ENCODE results near the gene DBN1. TPM values are rescaled to one million over a fixed set of nuclear protein-coding genes. Genes with fewer than 3 reads are reported as not detected.

DBN1 gene
- total RNA-seq, 3 donors from 2014 or later, result 16.6 to 48.5 (median 21.6) TPM

GRCh38 chr5:177466861-177467260 lies 6.6 kb downstream of the DBN1 start:
- H3K4me3 Mint-ChIP-seq, result no peak overlapping the region
- no peaks in the 10 kb centered on the region for H3K27me3 Mint-ChIP-seq (ENCODE audit: low read depth)
- peaks cover 3% of the 10 kb centered on the region for H3K9me3 Mint-ChIP-seq
- ATAC-seq, result no peak
- H3K36me3 Mint-ChIP-seq (ENCODE audit: insufficient read depth), result peaks cover 2% of the 10 kb centered on the region
- peaks cover 6% of the 10 kb centered on the region for H3K4me1 Mint-ChIP-seq (ENCODE audit: low read depth)
- no peak for DNase-seq

DNA sequence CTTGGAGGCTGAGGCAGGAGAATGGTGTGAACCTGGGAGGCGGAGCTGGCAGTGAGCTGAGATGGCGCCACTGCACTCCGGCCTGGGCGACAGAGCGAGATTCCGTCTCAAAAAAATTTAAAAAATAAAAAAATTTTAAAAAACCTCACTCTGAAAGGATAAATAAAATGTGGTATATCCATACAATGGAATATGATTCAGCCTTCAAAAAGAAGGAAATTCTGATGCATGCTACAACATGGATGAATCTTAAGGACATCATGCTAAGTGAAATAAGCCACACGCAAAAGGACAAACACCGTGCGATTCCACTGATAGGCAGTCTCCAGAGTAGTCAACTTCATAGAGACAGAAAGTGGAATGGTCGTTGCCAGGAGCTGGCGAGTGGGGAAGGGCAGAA lies 8.4 kb downstream of the DBN1 start:
- peaks cover 3% of the 10 kb centered on the region for H3K9me3 Mint-ChIP-seq
- H3K27me3 Mint-ChIP-seq (ENCODE audit: low read depth), result no peaks in the 10 kb centered on the region
- no peak for DNase-seq
- no peak overlapping the region for H3K4me3 Mint-ChIP-seq
- no peak for ATAC-seq
- H3K36me3 Mint-ChIP-seq (ENCODE audit: insufficient read depth), result peaks cover 2% of the 10 kb centered on the region
- peaks cover 9% of the 10 kb centered on the region for H3K4me1 Mint-ChIP-seq (ENCODE audit: low read depth)

DNA sequence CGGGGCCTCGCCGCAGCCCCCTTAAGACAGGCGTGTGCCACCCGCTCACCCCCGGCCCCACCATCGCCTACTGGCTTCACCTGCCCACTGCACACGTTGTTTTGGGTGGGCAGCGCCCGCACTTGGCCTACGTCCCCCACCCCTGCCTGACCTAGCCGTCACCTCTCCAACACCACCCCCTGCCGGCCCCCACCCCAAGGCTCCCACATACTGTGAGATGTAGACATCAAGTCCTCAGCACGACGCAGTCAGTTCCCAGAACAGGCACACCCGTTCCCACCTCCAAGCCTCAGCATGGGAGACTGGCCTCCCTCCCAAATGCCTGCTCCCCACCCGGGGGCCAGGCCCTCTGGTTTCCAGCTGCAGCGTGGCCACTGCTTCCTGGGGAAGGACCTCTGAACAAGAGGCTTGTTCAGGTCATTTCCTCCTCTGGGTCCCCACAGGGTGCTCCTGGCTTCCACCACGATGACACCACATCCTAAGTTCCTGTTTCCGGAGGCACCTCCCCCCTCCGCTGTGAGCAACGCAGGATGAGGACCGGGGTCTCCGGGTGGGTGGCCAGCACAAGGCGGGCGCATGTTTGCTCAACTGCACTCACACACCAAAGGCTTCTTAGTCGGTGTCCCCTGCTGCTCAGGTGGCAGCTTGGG lies 11.3 kb downstream of the DBN1 start:
- peaks cover 13% of the 10 kb centered on the region for H3K4me1 Mint-ChIP-seq (ENCODE audit: low read depth)
- DNase-seq (no peak), ATAC-seq (no peak)
- peaks cover 2% of the 10 kb centered on the region for H3K36me3 Mint-ChIP-seq (ENCODE audit: insufficient read depth)
- no peaks in the 10 kb centered on the region for H3K27me3 Mint-ChIP-seq (ENCODE audit: low read depth)
- H3K4me3 Mint-ChIP-seq, result no peak overlapping the region
- H3K9me3 Mint-ChIP-seq, result peaks cover 3% of the 10 kb centered on the region

- Mint-ChIP-seq H3K4me1 (ENCODE audit: low read depth) (peaks cover 19% of the 10 kb centered on the region), H3K9me3 (peaks cover under 1% of the 10 kb centered on the region), H3K27me3 (ENCODE audit: low read depth) (no peaks in the 10 kb centered on the region), H3K4me3 (no peak overlapping the region), H3K36me3 (ENCODE audit: insufficient read depth) (no peaks in the 10 kb centered on the region)
- ATAC-seq (no peak), DNase-seq (no peak)
Observed at GRCh38 chr5:177459819-177460628, 13.4 kb downstream of the DBN1 start.

GRCh38 chr5:177459357-177459756 lies 14.1 kb downstream of the DBN1 start:
- H3K36me3 Mint-ChIP-seq (ENCODE audit: insufficient read depth), result no peaks in the 10 kb centered on the region
- DNase-seq, result no peak
- H3K4me3 Mint-ChIP-seq, result no peak overlapping the region
- no peaks in the 10 kb centered on the region for H3K9me3 Mint-ChIP-seq
- no peaks in the 10 kb centered on the region for H3K27me3 Mint-ChIP-seq (ENCODE audit: low read depth)
- H3K4me1 Mint-ChIP-seq (ENCODE audit: low read depth), result peaks cover 19% of the 10 kb centered on the region
- ATAC-seq, result no peak

- no peaks in the 10 kb centered on the region for H3K36me3 Mint-ChIP-seq (ENCODE audit: insufficient read depth)
- peaks cover 20% of the 10 kb centered on the region for H3K4me1 Mint-ChIP-seq (ENCODE audit: low read depth)
- DNase-seq (no peak), ATAC-seq (no peak)
- H3K27me3 Mint-ChIP-seq (ENCODE audit: low read depth), result no peaks in the 10 kb centered on the region
- no peak overlapping the region for H3K4me3 Mint-ChIP-seq
- no peaks in the 10 kb centered on the region for H3K9me3 Mint-ChIP-seq
Observed at GRCh38 chr5:177458912-177459350, 14.5 kb downstream of the DBN1 start.

- ATAC-seq, result no peak
- no peak for DNase-seq
- Mint-ChIP-seq H3K4me1 (ENCODE audit: low read depth) (peaks cover 28% of the 10 kb centered on the region), H3K4me3 (no peak overlapping the region), H3K9me3 (no peaks in the 10 kb centered on the region), H3K27me3 (ENCODE audit: low read depth) (no peaks in the 10 kb centered on the region), H3K36me3 (ENCODE audit: insufficient read depth) (no peaks in the 10 kb centered on the region)
Observed at GRCh38 chr5:177457852-177458681, 15.4 kb downstream of the DBN1 start.

DNA sequence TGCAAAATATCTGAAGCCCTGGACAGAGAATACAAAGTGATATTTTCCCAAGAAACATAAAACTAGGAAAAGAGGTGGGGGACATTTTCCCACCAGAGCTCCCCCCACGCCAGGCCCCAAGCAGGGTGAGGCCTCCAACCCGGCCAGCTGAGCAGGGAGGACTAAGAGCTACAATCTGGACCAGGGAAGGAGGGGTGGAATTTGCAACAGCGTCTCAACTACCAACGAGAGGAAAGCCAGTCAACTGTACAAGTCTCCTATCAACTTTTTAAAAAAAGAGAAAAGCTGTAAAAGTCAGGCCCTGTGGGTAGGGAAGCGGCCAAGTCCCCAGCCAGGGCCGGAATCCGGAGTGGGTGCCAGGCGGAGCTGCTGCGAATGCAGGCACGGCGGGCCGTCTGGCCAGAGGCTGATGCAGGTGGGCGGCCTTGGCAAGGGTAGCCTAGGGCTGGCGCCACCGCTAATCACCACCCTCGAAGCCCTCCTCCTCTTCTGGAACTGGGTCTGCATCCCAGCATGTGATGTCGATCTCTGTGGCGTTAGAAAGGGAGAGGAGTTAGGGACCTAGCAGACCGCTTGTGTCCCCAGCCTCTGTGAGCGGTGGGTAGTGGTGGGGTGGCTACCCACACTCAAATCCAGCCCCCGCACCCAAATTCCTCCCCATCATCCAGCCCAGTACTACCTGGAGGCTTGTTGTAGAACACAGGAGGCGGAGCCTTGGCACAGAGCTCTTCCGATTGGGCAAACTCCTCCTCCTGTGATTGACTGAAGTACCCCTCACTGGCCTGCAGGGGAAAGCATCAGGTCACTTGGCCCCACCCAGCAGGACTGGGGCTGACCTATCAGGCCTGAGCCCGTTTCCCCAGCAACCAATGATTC lies 16.2 kb downstream of the DBN1 start:
- Mint-ChIP-seq H3K4me1 (ENCODE audit: low read depth) (peaks cover 26% of the 10 kb centered on the region), H3K4me3 (peak overlapping the region; percentile 38), H3K9me3 (no peaks in the 10 kb centered on the region), H3K36me3 (ENCODE audit: insufficient read depth) (no peaks in the 10 kb centered on the region), H3K27me3 (ENCODE audit: low read depth) (no peaks in the 10 kb centered on the region)
- ATAC-seq (peak; percentile 23), DNase-seq (no peak)

- no peak overlapping the region for H3K4me3 Mint-ChIP-seq
Observed at GRCh38 chr5:177456591-177456964, 16.9 kb downstream of the DBN1 start.

DNA sequence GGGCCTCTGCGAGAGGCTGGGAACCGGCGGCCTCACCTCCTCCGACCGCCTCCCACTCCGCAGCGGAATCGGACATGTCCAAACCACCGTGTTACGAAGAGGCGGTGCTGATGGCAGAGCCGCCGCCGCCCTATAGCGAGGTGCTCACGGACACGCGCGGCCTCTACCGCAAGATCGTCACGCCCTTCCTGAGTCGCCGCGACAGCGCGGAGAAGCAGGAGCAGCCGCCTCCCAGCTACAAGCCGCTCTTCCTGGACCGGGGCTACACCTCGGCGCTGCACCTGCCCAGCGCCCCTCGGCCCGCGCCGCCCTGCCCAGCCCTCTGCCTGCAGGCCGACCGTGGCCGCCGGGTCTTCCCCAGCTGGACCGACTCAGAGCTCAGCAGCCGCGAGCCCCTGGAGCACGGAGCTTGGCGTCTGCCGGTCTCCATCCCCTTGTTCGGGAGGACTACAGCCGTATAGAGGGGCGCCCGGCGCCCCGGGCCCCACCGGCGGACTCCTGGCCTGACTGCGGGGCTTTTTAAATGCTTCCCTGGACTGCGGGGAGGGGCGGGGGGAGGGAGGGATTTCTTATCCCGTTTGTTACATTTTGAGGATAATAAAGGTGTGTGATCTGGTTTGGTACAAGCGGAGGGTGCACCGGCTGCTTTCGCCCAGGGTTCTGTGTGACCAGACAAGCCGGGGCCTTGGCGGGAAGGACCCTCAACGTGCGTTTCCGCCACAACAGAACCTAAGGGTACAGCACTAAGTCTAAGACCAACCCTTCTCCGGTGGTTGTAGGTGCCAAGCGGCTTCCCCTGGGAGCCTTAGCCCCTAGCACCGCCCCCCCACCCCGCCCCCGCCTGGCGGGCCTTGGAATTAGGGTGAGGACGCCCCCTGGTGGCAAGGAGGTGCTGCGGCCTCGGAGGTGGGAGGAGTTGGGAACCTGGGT lies 17.5 kb downstream of the DBN1 start:
- no peaks in the 10 kb centered on the region for H3K9me3 Mint-ChIP-seq
- DNase-seq, result peak; percentile 96
- peaks cover 26% of the 10 kb centered on the region for H3K4me1 Mint-ChIP-seq (ENCODE audit: low read depth)
- peak; percentile 18 to 29 for ATAC-seq
- no peaks in the 10 kb centered on the region for H3K27me3 Mint-ChIP-seq (ENCODE audit: low read depth)
- H3K36me3 Mint-ChIP-seq (ENCODE audit: insufficient read depth), result no peaks in the 10 kb centered on the region
- peak overlapping the region; percentile 83 for H3K4me3 Mint-ChIP-seq

More at GRCh38 chr5:177456591-177456964, 16.9 kb downstream of the DBN1 start:
- DNase-seq (no peak), ATAC-seq (no peak)
- Mint-ChIP-seq H3K27me3 (ENCODE audit: low read depth) (no peaks in the 10 kb centered on the region), H3K9me3 (no peaks in the 10 kb centered on the region), H3K4me1 (ENCODE audit: low read depth) (peaks cover 29% of the 10 kb centered on the region), H3K36me3 (ENCODE audit: insufficient read depth) (no peaks in the 10 kb centered on the region)

GRCh38 chr5:177455036-177455660 lies 18.3 kb downstream of the DBN1 start:
- ATAC-seq, result peak; percentile 65 to 66

DNA sequence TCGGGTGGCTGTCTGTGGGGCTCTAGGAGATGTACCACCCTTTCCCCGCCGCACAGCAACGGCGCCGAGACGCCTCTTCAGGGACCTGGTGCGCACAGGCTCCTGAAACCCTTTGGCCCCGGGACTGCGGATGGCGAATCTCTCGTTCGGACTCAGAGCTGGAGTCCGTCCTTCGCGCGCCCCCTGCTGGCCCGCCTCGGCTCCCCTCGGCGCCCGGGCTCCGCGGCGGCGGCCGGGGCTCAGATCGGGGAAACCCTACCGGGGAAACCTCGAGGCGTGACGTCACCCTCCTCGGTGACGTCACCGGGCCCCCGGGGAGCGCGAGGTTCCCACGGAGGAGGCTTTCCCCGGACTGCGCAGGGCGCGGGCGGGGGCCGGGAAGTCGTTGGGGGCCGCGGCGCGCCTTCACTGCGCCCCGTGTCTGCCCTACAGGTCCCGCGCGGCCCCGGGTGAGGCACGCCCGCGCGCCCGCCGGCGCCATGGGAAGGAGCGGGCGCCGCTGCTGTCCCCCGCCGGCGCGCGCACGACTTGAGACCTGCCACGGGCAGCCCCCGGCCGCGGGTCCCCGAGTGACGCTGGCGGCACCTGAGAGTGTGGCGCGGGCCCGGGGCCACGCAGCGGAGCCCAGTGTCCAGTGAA lies 18.9 kb downstream of the DBN1 start:
- Mint-ChIP-seq H3K4me1 (ENCODE audit: low read depth) (peaks cover 26% of the 10 kb centered on the region), H3K36me3 (ENCODE audit: insufficient read depth) (no peaks in the 10 kb centered on the region), H3K9me3 (no peaks in the 10 kb centered on the region), H3K27me3 (ENCODE audit: low read depth) (no peaks in the 10 kb centered on the region), H3K4me3 (peak overlapping the region; percentile 80)
- DNase-seq, result peak; percentile 95
- peak; percentile 53 to 60 for ATAC-seq

More at GRCh38 chr5:177455036-177455660, 18.3 kb downstream of the DBN1 start:
- Mint-ChIP-seq H3K36me3 (ENCODE audit: insufficient read depth) (no peaks in the 10 kb centered on the region), H3K4me1 (ENCODE audit: low read depth) (peaks cover 26% of the 10 kb centered on the region), H3K27me3 (ENCODE audit: low read depth) (no peaks in the 10 kb centered on the region), H3K9me3 (no peaks in the 10 kb centered on the region), H3K4me3 (peak overlapping the region; percentile 70)
- peak; percentile 90 for DNase-seq
